ENCODE results near the gene STEEP1. TPM values are rescaled to one million over a fixed set of nuclear protein-coding genes. Genes with fewer than 3 reads are reported as not detected.

The STEEP1 gene
- polyA plus RNA-seq, 1 experiment, result 19.7 TPM

DNA sequence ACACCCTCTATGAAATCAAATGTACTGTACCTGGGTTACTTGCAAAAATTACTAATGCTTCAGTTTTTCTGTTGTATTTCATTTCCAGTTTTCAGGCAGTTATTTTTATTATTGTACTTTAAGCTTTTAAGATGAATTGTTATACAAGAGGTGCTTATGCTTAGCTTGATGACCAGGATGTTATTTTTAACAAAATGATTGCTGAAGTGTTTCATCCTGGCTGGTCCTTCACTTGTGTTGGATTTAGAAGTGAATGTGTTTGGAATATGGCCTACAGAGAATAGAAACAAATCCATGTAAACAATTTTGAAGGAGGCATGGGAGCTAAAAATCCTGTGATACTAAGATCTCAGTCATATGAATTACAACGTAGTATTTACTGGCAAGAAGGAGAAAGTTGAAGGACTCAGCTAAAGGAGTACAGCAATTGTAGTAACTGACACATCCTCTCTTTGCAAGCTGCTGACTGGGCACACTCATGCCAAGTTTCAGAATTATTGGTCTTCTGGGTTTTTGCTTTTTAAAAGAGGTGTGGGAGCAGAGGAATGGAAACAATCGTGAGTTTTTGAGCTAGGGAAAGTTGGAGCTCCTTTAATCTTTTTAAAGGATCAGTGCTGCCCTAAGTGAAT, 18.3 kb upstream of the STEEP1 start:
- no peak for DNase-seq (ENCODE audit: low read depth, low spot score)
- Histone ChIP-seq H3K27ac (ENCODE audit: low read depth, low read length) (no peak overlapping the region), H3K4me3 (ENCODE audit: low read depth, low read length) (no peak overlapping the region), H3K27me3 (ENCODE audit: control insufficient read depth, insufficient read depth, low read length) (no peaks in the 10 kb centered on the region), H3K9me3 (ENCODE audit: control insufficient read depth, insufficient read depth, low read length) (no peaks in the 10 kb centered on the region)
- ChIA-PET POLR2A (no interaction called here), CTCF (interaction anchor here (1.1 to 1.6 kb wide), 3 partner anchors 27 to 146 kb away, joined by 4 to 6 read pairs (median 5); no protein-coding TSS in a partner anchor)
- TF ChIP-seq, protein P1, sequence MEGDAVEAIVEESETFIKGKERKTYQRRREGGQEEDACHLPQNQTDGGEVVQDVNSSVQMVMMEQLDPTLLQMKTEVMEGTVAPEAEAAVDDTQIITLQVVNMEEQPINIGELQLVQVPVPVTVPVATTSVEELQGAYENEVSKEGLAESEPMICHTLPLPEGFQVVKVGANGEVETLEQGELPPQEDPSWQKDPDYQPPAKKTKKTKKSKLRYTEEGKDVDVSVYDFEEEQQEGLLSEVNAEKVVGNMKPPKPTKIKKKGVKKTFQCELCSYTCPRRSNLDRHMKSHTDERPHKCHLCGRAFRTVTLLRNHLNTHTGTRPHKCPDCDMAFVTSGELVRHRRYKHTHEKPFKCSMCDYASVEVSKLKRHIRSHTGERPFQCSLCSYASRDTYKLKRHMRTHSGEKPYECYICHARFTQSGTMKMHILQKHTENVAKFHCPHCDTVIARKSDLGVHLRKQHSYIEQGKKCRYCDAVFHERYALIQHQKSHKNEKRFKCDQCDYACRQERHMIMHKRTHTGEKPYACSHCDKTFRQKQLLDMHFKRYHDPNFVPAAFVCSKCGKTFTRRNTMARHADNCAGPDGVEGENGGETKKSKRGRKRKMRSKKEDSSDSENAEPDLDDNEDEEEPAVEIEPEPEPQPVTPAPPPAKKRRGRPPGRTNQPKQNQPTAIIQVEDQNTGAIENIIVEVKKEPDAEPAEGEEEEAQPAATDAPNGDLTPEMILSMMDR (IDR thresholded peaks at IDR 0.05; ENCODE audit: low read depth, low read length), result no peak

DNA sequence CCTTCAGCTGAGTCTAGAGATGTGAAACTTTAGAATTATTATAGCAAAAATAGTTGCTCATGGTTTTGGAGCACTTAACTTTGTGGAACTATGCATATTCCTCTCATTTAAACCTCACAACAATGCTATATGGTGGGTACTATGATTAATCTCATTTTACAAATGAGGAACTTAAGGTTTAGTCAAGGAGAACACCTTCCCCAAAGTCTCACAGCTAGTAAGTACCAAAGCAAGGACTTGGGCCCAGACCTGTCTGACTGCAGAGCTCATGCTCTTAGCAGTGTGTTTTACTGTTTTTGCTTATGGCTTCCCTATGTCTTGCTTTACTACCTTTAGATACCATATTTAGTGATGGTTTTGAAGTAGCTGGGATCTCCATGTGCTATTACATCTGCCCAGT, 14.2 kb upstream of the STEEP1 start:
- ChIA-PET POLR2A (no interaction called here), CTCF (no interaction called here)

DNA sequence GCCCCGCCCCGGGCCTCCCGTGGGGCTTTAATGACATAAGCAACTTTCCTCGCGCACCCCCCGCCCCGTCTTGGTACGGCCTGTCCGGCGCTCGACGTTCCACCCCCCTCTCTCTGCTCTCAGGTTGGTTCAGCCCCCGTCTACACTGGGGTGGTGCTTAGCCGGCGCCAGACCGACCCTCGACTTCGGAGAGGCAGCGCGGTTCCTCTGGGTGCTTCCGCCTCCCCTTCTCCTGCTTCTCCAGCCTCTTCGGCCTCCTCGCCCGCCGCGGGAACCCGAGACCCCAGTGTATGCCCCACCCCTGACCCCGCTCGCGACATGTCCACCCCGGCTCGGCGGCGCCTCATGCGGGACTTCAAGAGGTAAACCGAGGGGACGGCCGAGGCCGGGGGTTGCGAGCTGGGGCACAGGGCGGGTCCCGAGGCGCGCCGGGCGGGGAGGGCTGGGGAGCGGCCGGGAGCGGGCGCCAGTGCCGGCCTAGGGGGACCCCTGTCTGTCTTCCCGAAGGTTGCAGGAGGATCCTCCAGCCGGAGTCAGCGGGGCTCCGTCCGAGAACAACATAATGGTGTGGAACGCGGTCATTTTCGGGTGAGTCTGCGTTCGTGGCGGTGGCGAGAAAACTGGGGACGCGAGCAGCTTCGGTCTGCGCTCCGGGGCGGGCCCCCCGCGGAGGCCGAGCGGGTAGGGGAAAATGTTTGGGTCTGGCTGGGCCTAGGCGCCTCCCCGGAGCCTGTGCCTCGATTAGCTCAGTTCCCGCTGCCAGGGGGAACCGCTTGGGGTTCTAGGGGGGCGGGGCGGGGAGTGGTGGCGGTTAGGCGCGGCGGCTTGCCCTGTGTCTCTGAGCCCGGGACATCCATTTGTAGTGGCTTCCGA, 9.4 kb upstream of the STEEP1 start, which contains the start of gene UBE2A:
TSS of gene UBE2A (plus strand) at position 170 of the 873 bp plus-strand sequence. CDS start at position 319, 149 bp downstream.
- peak within 1 kb of the TSS; percentile 77 for H3K27ac ChIP-seq (ENCODE audit: low read depth, low read length)
- peak; percentile 81 for DNase-seq (ENCODE audit: low read depth, low spot score)
- TF ChIP-seq, protein P1 (IDR thresholded peaks at IDR 0.05; ENCODE audit: low read depth, low read length), result peak; percentile 41
- peak within 1 kb of the TSS; percentile 65 for H3K4me3 ChIP-seq (ENCODE audit: low read depth, low read length)
- H3K27me3 ChIP-seq (ENCODE audit: control insufficient read depth, insufficient read depth, low read length), result no peaks in the 10 kb centered on the region
- no peaks in the 10 kb centered on the region for H3K9me3 ChIP-seq (ENCODE audit: control insufficient read depth, insufficient read depth, low read length)
- CTCF ChIA-PET, result interaction anchor here (0.6 to 1.3 kb wide), 3 partner anchors 59 to 105 kb away, joined by 3 read pairs; no protein-coding TSS in a partner anchor
- POLR2A ChIA-PET, result interaction anchor here (0.6 to 2.3 kb wide), 11 partner anchors 9 to 1090 kb away, joined by 3 to 16 read pairs (median 3); partner anchors contain the start of genes RPL39, SEPTIN6, SLC25A5 and SOWAHD

More for the DNA sequence above, 14.2 kb upstream of the STEEP1 start:
- TF ChIP-seq, protein P1 (IDR thresholded peaks at IDR 0.05; ENCODE audit: low read depth, low read length), result no peak
- no peak for DNase-seq (ENCODE audit: low read depth, low spot score)
- Histone ChIP-seq H3K27ac (ENCODE audit: low read depth, low read length) (no peak overlapping the region), H3K9me3 (ENCODE audit: control insufficient read depth, insufficient read depth, low read length) (no peaks in the 10 kb centered on the region), H3K4me3 (ENCODE audit: low read depth, low read length) (no peak overlapping the region), H3K27me3 (ENCODE audit: control insufficient read depth, insufficient read depth, low read length) (no peaks in the 10 kb centered on the region)

DNA sequence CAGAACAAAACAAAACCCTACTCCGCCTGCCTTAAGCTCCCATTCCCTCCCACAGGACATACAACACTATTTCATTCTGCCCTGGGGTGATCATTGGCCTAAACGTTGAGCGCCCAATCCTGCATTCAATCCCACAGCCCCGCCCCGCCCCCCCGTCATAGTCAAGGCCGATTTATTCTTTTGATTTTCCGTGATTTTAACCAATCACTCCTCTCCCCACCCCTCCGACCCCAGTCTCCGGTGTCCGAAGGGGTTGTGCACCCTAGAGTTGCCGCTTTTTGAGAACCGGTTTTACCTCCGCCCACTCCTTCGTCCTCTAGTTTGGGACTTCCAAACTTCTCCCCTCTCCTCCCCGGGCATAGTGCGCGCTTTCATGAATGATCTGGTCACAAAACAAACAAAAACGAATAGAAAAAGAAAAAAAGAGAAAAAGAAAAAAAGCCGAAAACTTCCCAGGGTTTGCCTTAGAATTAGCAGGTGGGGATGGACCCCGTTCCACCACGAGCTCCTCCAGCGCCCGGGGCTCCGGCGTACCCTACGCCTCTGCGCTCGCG, 8.7 kb upstream of the STEEP1 start:
- ChIA-PET POLR2A (interaction anchor here (0.5 to 2.3 kb wide), 11 partner anchors 8 to 1089 kb away, joined by 3 to 16 read pairs (median 3); partner anchors contain the start of genes RPL39, SEPTIN6, SOWAHD and STEEP1), CTCF (interaction anchor here (0.6 to 1.3 kb wide), 4 partner anchors 36 to 105 kb away, joined by 3 to 4 read pairs (median 3); no protein-coding TSS in a partner anchor)

More for the DNA sequence above, 8.7 kb upstream of the STEEP1 start:
- DNase-seq (ENCODE audit: low read depth, low spot score), result no peak
- H3K9me3 ChIP-seq (ENCODE audit: control insufficient read depth, insufficient read depth, low read length), result no peaks in the 10 kb centered on the region
- peak overlapping the region; percentile 77 for H3K27ac ChIP-seq (ENCODE audit: low read depth, low read length)
- H3K4me3 ChIP-seq (ENCODE audit: low read depth, low read length), result peak overlapping the region; percentile 65
- no peaks in the 10 kb centered on the region for H3K27me3 ChIP-seq (ENCODE audit: control insufficient read depth, insufficient read depth, low read length)
- TF ChIP-seq, protein P1 (IDR thresholded peaks at IDR 0.05; ENCODE audit: low read depth, low read length), result no peak
